Measurements from ENCODE around the gene LSAMP. TPM values are rescaled to one million over a fixed set of nuclear protein-coding genes. Genes with fewer than 3 reads are reported as not detected.

The LSAMP gene
- total and polyA plus RNA-seq, 2 donors (not counting 3 experiments of a cell fraction or from before 2014, with no cell fraction given) = not detected

GRCh38 chr3:115785782-115786181 lies 659.5 kb downstream of the LSAMP start:
- dilution Hi-C loops (cut with MboI; ENCODE audit: extremely low pct_ligation_motif_present, low sequenced_read_pairs) (no loop called here), intact Hi-C loops (cut with micrococcal nuclease) (loop anchor here (10.0 kb wide), 2 partner anchors 271 to 1161 kb away; no protein-coding TSS in a partner anchor)
- Histone ChIP-seq H3K27me3 (ENCODE audit: control insufficient read depth in 2 of 2, insufficient read depth in 2 of 2, low read length in 2 of 2) (peaks cover 4 to 6% of the 10 kb centered on the region in 2 experiments), H3K4me2 (ENCODE audit: insufficient read depth, low read length) (no peak overlapping the region), H3K9me1 (replicated peaks; ENCODE audit: control insufficient read depth, extremely low read depth, insufficient read depth, low read length) (no peaks in the 10 kb centered on the region), H4K20me1 (replicated peaks; ENCODE audit: control insufficient read depth, extremely low read depth, insufficient read depth, low read length) (no peaks in the 10 kb centered on the region), H3K9me3 (replicated peaks; ENCODE audit: control insufficient read depth, insufficient read depth, low read length) (no peaks in the 10 kb centered on the region), H3K9ac (replicated peaks; ENCODE audit: extremely low read depth, insufficient read depth, low read length) (no peak overlapping the region), H3K27ac (ENCODE audit: insufficient read depth, low read depth, low read length) (no peak overlapping the region), H3K36me3 (ENCODE audit: control insufficient read depth in 2 of 2, extremely low read depth in 1 of 2, insufficient read depth in 2 of 2, low read length in 2 of 2) (no peaks in the 10 kb centered on the region), H3K4me3 (replicated peaks in 1 of 3; ENCODE audit: insufficient read depth in 1 of 3, low read depth in 1 of 3, low read length in 3 of 3) (no peak overlapping the region), H3K4me1 (ENCODE audit: control insufficient read depth, extremely low read depth, insufficient read depth, low read length) (peaks cover 10% of the 10 kb centered on the region), H2AFZ (ENCODE audit: low read depth, low read length) (no peak overlapping the region), H3K79me2 (ENCODE audit: control insufficient read depth, insufficient read depth, low read length) (no peaks in the 10 kb centered on the region)
- TF ChIP-seq MAX (IDR thresholded peaks at IDR 0.05; ENCODE audit: insufficient read depth, insufficient read length) (no peak), EZH2 (IDR thresholded peaks at IDR 0.05; ENCODE audit: borderline replicate concordance, low read depth, low read length, severe bottlenecking) (no peak), GATA2 (IDR thresholded peaks at IDR 0.05; ENCODE audit: insufficient read depth, insufficient read length, low read depth, low read length) (no peak), FOS (IDR thresholded peaks at IDR 0.05; ENCODE audit: borderline replicate concordance, insufficient read depth, low read length) (no peak), MYC (IDR thresholded peaks at IDR 0.05; ENCODE audit: low read depth, low read length) (no peak)
- ChIA-PET CTCF (interaction anchor here (2.5 to 3.0 kb wide), 3 partner anchors 27 to 568 kb away, joined by 9 to 34 read pairs (median 25); no protein-coding TSS in a partner anchor), POLR2A (no interaction called here)
- DNase-seq (ENCODE audit: low read depth, low spot score) (no peak), FAIRE-seq (no peak)
- BruUV-seq (replicated peaks) = no TSS peak
